T47D (cell line): ENCODE measurements around the gene PPP1R15B.

Experiments
- DNase-seq, 2 experiments: peaks; one replicate each; pipeline versions ENCODE4 v3.0.0 to v3.0.0-alpha.2; 2011 to 2012; ENCODE audit warnings: low read depth in 1 of 2, low spot score in 1 of 2
- JUND ChIP-seq: IDR thresholded peaks from 2 replicates; pipeline ENCODE4 v1.6.1; 2012; ENCODE audit warnings: low read depth
- in situ Hi-C: cut with HindIII; loops from 2 replicates; pipeline ENCODE4 v1.10.0; 2016; ENCODE audit warnings: low sequenced_read_pairs, low pct_unique_long_range_greater_than_20kb

The PPP1R15B gene

DNA sequence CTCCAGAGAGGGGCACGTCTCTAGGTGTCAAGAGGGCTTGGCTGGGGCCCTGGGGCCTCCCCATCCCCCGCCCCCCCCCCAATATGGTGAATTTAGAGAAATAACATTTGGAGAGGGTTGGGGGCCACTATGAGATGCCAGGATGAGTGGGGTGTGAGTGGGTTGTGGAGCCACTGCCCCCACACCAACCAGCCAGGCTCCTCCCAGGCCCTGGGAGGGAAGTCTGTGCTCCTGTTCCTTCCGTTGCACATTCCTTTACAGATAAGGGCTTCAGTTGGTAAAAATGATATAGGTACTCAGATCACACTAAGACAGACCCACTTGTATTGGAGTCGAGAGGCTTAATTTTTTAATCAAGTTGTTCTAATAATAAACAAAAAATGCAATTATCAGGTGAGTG, 51.3 kb downstream of the PPP1R15B start:
- in situ Hi-C loops: no loop called here
- no peak for DNase-seq
- TF ChIP-seq JUND: no peak

GRCh38 chr1:204359474-204360255, 52.0 kb downstream of the PPP1R15B start, which contains the start of gene PLEKHA6:
Gene PLEKHA6, minus strand, starts transcription at chr1:204359929. Its CDS starts 86,202 bp downstream, at chr1:204273727.
- no peak for DNase-seq
- TF ChIP-seq JUND: no peak
- in situ Hi-C loops: no loop called here

DNA sequence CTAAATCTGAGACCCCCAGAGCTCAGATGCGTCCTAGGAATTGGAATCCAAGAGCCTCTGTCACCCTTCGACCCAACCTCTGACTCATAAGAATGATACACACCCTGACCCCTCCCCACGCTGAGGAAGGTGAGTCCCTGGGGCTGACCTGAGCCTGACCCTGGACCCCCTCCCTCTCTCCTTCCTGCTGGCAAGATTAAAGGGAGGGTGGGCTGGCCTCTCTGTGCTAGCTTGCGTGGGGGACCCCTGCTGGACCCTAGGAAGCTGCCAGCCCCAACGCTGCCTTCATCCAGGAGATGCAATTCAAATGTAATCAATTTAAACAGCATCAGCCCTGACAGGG, 52.5 kb downstream of the PPP1R15B start:
- TF ChIP-seq JUND: no peak
- in situ Hi-C loops: no loop called here
- DNase-seq: no peak

GRCh38 chr1:204358605-204359004, 53.0 kb downstream of the PPP1R15B start:
- no peak for TF ChIP-seq JUND
- in situ Hi-C loops: no loop called here
- DNase-seq: no peak

DNA sequence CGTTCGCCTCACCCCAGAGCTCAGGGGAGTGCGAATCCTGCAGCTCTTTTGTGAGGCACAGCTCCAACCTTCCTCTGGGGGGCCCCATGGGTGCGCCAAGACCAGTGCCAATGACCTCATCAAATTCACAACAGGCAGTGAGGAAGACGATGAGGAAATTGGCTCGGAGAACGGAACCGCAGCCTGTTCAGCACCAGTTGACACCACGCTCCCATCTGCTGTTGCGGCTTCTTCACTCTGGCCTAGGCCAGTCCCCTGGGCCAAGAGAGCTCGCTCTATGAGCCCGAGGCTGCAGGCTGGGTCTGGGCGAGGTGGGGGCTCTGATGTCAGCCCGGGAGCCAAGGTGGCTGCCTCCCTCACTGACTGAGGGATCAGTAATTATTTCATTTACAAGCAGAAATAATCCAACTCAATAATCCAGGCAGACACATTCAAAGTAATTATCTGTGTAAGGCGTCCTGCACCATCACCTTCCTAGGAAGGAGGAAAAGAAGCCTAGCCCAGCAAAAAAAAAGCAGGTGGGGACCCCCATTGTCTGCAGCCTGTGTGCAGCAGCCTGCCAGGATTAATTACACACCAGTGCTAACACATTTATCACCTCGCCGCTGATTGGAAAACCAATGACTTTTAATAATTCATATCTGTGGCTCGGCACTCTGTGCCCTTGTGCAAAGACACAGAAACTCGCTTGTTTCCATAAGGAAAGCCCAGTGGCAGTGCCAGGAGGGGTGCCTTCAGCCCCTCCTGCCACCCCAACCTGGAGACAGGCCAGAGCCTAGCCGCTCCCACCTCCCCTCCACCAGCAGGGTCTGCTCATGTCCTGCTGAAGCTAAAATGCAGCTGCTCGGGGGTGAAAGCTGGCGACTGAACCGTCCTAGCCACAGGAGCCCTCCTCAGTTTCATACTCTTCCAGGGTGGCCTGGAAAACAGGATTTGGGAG, 53.8 kb downstream of the PPP1R15B start:
- TF ChIP-seq JUND: no peak
- DNase-seq: no peak

GRCh38 chr1:204356997-204357396, 54.6 kb downstream of the PPP1R15B start:
- in situ Hi-C loops: no loop called here

More for the DNA sequence above, 53.8 kb downstream of the PPP1R15B start:
- in situ Hi-C loops: no loop called here

DNA sequence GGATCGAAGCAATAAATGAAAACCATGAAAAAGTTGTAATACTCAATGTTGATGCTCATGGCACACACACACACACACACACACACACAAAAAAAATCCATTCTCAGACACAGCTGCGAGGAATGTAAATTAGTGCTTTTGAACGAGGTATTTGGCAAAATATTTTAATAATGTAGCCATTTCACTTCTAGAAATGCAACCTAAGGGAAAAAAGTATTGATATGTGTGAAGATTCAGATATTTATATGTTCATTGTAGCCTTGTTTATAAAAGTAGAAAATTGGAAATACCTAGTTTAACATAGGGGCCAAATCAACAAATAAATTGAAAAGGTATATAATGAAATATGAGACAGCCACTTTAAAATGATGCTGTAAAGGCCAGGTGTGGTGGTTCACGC, 55.7 kb downstream of the PPP1R15B start:
- DNase-seq: no peak
- in situ Hi-C loops: no loop called here
- TF ChIP-seq JUND: no peak

More at GRCh38 chr1:204356997-204357396, 54.6 kb downstream of the PPP1R15B start:
- TF ChIP-seq JUND: no peak
- no peak for DNase-seq

DNA sequence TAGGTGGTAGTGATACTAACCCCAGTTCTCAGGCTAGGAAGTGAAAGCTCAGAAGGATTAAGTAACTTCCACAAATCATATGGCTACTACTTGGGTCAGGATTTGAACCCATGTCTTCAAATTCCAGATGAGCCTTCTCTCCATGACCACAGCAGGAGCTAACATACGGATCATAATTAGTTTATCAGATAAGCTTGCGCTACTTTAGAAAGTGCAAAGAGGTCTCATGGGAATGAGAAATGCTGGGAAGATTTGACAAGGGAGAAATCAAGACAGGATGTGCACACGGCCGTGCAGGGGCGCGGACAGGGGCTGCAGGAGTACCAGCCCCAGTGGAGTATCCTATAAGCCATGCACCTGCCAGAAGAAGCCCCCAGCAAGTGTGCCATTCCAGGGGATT, 57.0 kb downstream of the PPP1R15B start:
- in situ Hi-C loops: no loop called here
- TF ChIP-seq JUND: no peak
- DNase-seq: no peak
